ENCODE results near the gene SEZ6L. TPM values are rescaled to one million over a fixed set of nuclear protein-coding genes. Genes with fewer than 3 reads are reported as not detected.

The SEZ6L gene
- polyA plus RNA-seq, 2 of the 4 experiments (the other 2 are of a cell fraction): not detected

DNA sequence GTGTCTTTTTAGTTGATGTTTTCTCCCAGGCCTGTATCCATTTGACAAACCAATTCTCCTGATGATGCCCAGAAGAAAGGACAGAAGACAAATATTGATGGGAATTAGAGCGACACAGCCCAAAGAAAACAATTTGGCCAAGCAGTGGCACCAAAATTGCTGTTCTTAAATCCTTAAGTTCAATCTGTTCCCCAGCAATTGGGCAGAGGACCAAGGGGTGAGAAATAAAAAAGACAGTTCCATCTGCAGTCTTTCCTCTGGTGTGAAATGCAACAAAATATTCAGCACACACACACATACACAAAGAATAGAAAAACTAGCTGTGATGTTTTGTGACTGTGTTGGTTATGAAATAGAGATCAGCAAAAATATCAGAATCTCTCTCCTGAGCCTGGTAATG is 221.8 kb downstream of the SEZ6L start:
- DNase-seq (ENCODE audit: low read depth in 1 of 2, low spot score in 1 of 2) (no peak), ATAC-seq (no peak), FAIRE-seq (no peak)
- POLR2A ChIA-PET: no interaction called here
- no peaks in the 10 kb centered on the region for H3K9me3 ChIP-seq
- no peak overlapping the region for H3K4me2 ChIP-seq
- H3K4me3 ChIP-seq: no peak overlapping the region
- TF ChIP-seq RCOR1 (IDR thresholded peaks at IDR 0.05; ENCODE audit: low read depth, low read length) (no peak), EP300 (IDR thresholded peaks at IDR 0.05) (no peak), JUN (IDR thresholded peaks at IDR 0.05) (no peak), MYC (IDR thresholded peaks at IDR 0.05; ENCODE audit: borderline replicate concordance, low read length) (no peak), FOSL2 (IDR thresholded peaks at IDR 0.05) (no peak), FOSL2 (CRISPR knock-in tag; IDR thresholded peaks at IDR 0.05) (no peak), NPAS2 (CRISPR knock-in tag; IDR thresholded peaks at IDR 0.05; ENCODE audit: borderline replicate concordance) (no peak), RARB (CRISPR knock-in tag; IDR thresholded peaks at IDR 0.05) (no peak), CHD4 (IDR thresholded peaks at IDR 0.05; ENCODE audit: borderline replicate concordance) (no peak)
- TF ChIP-seq, protein P1, sequence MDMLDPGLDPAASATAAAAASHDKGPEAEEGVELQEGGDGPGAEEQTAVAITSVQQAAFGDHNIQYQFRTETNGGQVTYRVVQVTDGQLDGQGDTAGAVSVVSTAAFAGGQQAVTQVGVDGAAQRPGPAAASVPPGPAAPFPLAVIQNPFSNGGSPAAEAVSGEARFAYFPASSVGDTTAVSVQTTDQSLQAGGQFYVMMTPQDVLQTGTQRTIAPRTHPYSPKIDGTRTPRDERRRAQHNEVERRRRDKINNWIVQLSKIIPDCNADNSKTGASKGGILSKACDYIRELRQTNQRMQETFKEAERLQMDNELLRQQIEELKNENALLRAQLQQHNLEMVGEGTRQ (IDR thresholded peaks at IDR 0.05): no peak
- TF ChIP-seq, protein P2, sequence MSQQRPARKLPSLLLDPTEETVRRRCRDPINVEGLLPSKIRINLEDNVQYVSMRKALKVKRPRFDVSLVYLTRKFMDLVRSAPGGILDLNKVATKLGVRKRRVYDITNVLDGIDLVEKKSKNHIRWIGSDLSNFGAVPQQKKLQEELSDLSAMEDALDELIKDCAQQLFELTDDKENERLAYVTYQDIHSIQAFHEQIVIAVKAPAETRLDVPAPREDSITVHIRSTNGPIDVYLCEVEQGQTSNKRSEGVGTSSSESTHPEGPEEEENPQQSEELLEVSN (IDR thresholded peaks at IDR 0.05; ENCODE audit: borderline replicate concordance, low read depth): no peak
- H3K27ac ChIP-seq: no peak overlapping the region
- CTCF ChIA-PET: interaction anchor here (1.9 to 2.3 kb wide), 2 partner anchors 27 to 70 kb away, joined by 7 to 14 read pairs; no protein-coding TSS in a partner anchor
- WGBS (ENCODE audit: missing lambda C conversion rate): 91% methylated on average over 1 of the region's 1 CpG
- H3K4me1 ChIP-seq: no peaks in the 10 kb centered on the region

DNA sequence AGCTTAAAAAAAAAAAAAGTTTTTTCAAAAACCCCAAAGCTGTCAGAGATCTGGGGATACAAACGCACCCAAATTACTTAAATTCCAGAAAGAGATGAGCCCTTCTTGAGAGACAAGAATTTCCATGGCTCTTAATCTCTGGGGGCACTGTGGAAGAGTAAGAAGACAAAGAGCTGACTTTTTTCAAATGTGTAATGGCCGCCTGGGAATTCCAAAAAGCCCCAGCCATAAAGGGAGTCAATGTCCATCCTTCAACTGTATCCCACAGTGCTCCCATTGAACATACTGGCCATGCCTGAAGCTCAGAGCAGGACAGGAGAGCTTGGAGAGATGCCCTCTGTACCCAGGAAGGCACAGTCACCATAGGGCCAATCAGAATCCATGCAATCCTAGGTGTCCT is 222.4 kb downstream of the SEZ6L start:
- ChIA-PET POLR2A (no interaction called here), CTCF (interaction anchor here (0.7 to 2.3 kb wide), 4 partner anchors 12 to 69 kb away, joined by 3 to 14 read pairs (median 6); no protein-coding TSS in a partner anchor)
- Histone ChIP-seq H3K9me3 (no peaks in the 10 kb centered on the region), H3K4me3 (no peak overlapping the region), H3K4me2 (no peak overlapping the region), H3K27ac (no peak overlapping the region), H3K4me1 (no peaks in the 10 kb centered on the region)
- no peak for FAIRE-seq
- WGBS (ENCODE audit: missing lambda C conversion rate): 15% methylated on average over 2 of the region's 2 CpGs
- no peak for TF ChIP-seq GATA3 (IDR thresholded peaks at IDR 0.05; ENCODE audit: borderline replicate concordance)
- TF ChIP-seq MAZ (IDR thresholded peaks at IDR 0.05; ENCODE audit: borderline replicate concordance, low read depth, low read length): no peak
- TF ChIP-seq CHD4 (IDR thresholded peaks at IDR 0.05; ENCODE audit: borderline replicate concordance): no peak
- TF ChIP-seq MAFK (IDR thresholded peaks at IDR 0.05; ENCODE audit: partially characterized antibody): no peak
- TF ChIP-seq FOSB (CRISPR knock-in tag; IDR thresholded peaks at IDR 0.05): no peak
- no peak for TF ChIP-seq RFX5 (IDR thresholded peaks at IDR 0.05)
- ATAC-seq: no peak
- DNase-seq (ENCODE audit: low read depth in 1 of 2, low spot score in 1 of 2): no peak

DNA sequence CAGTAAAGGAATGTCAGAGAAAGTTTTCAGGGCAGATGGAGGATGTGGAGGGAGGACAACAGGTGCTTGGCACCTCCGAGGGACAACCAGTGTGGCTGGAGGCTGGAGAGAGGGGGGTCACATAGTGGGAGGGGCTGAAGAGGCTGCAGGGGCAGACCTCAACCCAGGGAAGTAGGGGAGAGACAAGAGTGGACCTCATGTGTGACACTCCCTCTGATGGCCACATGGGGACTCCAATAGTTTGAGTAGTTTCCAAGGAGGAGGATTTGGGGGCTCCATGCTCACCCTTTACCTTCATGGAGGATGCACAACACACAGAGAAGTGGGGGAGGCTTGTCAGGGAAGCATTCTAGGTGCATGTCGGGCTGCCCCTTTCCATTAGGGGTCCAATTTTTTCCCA is 224.7 kb downstream of the SEZ6L start:
- FAIRE-seq: no peak
- Histone ChIP-seq H3K4me2 (no peak overlapping the region), H3K4me1 (no peaks in the 10 kb centered on the region), H3K9me3 (no peaks in the 10 kb centered on the region), H3K27ac (no peak overlapping the region), H3K4me3 (no peak overlapping the region)
- TF ChIP-seq FOSL2 (IDR thresholded peaks at IDR 0.05) (no peak), FOSL2 (CRISPR knock-in tag; IDR thresholded peaks at IDR 0.05) (no peak), ZNF302 (CRISPR knock-in tag; IDR thresholded peaks at IDR 0.05) (no peak), HOXB13 (CRISPR knock-in tag; IDR thresholded peaks at IDR 0.05; ENCODE audit: low read depth) (no peak), ZC3H11A (IDR thresholded peaks at IDR 0.05) (no peak), NR3C1 (IDR thresholded peaks at IDR 0.05) (no peak)
- TF ChIP-seq, protein P3, sequence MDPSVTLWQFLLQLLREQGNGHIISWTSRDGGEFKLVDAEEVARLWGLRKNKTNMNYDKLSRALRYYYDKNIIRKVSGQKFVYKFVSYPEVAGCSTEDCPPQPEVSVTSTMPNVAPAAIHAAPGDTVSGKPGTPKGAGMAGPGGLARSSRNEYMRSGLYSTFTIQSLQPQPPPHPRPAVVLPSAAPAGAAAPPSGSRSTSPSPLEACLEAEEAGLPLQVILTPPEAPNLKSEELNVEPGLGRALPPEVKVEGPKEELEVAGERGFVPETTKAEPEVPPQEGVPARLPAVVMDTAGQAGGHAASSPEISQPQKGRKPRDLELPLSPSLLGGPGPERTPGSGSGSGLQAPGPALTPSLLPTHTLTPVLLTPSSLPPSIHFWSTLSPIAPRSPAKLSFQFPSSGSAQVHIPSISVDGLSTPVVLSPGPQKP (IDR thresholded peaks at IDR 0.05; ENCODE audit: low read depth, low read length): no peak
- 0% methylated on average over 2 of the region's 2 CpGs for WGBS (ENCODE audit: missing lambda C conversion rate)
- ChIA-PET POLR2A (no interaction called here), CTCF (interaction anchor here (0.5 kb wide), 1 partner anchor 25 kb away, joined by 3 read pairs; no protein-coding TSS in a partner anchor)
- 0 out of 6 replicates have a peak, but pooled peaks have one; percentile 40 to 50 for ATAC-seq
- DNase-seq (ENCODE audit: low read depth in 1 of 2, low spot score in 1 of 2): no peak

Measured in A549 (cell line).